Stimulated activated CD8-positive, alpha-beta memory T cell treated with anti-CD3 and anti-CD28 coated beads, Interleukin-4, amount 100 ng/mL, for 1 hour (primary cell): ENCODE data around the gene LGALS7.
"Not testable (repeated sequence)": the region's sequence is repeated elsewhere in the genome, so short reads cannot be mapped to it uniquely, and the experiment has no call there.

ENCODE experiments used
- DNase-seq, 2 donors: peaks; one replicate each; pipeline ENCODE4 v3.0.0-alpha.2; 2020; ENCODE audit warnings: low read depth in 2 of 2, low spot score in 1 of 2

LGALS7 gene

DNA sequence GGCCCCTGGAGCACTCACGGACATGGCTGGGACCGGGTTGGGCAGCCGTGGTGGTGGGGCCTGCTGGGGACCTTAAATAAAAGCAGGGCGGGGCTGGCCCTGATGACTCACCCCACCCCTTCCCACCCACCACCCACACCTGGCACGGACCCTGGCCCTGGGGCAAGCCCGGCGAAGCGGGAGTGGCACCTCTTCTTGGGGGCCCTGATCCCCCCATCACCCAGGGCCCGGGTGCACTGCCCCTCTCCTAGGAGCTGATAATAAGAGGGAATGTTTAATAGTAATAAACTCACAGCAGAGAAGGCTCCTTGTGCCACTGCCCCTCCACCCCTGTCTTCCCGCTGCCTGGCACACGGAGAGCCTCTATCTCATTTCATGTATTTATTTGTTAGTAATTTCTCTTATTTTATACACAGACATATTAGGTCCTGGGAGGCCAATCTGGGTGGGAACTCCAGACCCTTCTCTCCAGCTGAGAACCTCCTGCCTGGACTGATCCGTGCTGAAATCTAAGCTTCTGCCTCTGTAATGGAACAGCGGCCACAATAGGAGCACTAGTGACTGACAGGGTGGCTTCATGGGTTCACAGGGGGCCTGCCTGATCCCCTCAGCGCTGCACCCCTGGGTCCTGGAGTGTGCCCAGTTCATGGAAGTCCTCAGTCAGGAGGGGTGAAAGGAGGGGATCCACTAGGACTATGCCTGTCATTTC, at the start of gene LGALS7:
LGALS7 (minus strand) TSS at position 49 of the 709 bp plus-strand sequence; CDS start at position 24, 25 bp downstream.
- no peak for DNase-seq

DNA sequence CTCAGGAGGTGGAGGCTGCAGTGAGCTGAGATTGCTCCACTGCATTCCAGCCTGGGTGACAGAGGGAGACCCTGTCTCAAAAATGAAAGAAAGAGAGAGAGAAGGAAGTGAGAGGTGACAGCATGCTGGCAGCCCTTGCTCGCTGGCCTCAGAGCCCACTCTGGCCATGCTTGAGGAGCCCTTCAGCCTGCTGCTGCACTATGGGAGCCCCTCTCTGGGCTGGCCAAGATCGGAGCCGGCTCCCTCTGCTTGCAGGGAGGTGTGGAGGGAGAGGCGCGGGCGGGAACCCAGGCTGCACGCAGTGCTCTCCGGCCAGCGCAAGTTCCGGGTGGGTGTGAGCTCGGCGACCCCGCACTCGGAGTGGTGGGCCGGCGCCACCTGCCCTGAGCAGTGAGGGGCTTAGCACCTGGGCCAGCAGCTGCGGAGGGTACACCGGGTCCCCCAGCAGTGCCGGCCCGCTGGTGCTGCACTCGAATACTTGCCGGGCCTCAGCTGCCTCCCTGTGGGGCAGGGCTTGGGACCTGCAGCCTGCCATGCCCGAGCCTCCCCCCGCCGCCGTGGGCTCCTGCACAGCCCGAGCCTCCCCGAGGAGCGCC, 48.0 kb upstream of the LGALS7 start:
- DNase-seq, result not testable (repeated sequence)

DNA sequence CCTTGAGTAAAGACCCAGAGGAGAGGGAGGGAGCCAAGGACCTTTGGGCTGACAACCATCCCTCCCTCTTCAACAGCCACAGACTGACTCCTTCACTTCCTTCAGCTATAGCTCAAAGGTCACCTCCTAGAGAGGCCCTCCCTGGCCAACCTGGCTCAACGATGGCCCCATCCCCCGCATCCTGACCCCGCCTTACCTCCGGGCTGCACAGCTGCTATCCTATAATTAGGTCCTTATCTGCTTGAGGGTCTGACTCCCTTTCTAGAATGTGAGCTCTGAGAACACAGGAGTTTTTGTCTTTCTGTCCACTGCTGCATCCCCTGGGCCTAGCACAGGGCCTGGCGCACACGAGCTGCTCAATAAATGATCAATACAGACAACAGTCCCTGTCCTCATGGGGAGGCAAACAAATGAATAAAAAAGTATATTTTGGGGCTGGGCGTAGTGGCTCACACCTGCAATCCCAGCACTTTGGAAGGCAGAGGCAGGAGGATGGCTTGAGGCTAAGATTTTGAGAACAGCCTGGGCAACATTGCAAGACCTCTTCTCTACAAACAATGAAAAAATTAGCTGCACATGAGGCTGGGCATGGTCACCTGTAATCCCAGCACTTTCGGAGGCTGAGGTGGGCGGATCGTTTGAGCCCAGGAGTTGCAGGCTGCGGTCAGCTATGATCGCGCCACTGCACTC, 46.1 kb upstream of the LGALS7 start:
- no peak for DNase-seq

DNA sequence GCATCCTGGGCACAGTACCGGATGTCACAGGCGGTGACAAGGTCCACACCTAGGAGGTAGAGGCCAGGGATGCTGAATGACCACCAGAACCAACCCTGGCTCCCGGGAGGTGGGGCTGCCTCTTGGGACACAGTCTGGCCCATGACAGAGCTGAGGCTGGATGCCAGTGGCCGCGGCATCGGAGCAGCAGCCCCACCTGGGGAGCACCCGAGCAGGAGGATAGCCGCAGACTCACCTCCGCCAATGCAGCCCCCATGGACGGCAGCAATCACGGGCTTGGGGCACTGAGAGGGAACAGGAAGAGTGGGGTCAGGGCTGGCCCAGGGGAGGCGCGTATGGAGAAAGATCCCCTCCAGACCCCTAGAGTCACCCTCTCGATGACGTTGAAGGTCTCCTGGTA, 43.8 kb upstream of the LGALS7 start:
- no peak for DNase-seq

DNA sequence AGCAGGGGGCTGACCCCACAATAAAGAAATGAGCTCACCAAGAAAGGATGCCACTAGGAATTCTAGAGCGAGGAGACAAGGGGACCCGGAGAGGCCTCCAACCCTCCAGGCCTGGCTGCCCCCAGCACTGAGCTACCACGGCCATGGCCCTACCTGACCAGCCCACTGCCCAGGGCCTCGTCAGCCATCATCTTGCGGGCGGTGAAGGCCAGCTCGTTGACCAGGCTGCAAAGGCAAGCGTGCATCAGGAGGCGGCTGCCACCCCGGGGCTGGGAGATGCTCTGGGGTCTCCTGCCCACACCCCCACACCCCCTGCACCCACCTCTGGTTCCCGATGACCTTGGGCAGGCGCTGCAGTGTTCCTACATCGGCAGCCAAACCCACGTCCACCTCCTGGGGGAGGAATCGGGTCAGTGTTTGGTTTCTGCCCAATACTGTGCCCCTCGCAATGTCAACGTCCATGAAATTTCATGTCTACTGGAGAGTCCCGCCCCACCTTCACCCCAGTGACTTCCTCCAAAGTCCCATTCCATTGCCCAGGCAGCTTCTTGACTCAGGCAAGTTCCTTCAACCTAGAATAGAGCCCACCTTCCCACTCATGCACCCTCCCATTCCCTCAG, 42.9 kb upstream of the LGALS7 start:
- no peak for DNase-seq

DNA sequence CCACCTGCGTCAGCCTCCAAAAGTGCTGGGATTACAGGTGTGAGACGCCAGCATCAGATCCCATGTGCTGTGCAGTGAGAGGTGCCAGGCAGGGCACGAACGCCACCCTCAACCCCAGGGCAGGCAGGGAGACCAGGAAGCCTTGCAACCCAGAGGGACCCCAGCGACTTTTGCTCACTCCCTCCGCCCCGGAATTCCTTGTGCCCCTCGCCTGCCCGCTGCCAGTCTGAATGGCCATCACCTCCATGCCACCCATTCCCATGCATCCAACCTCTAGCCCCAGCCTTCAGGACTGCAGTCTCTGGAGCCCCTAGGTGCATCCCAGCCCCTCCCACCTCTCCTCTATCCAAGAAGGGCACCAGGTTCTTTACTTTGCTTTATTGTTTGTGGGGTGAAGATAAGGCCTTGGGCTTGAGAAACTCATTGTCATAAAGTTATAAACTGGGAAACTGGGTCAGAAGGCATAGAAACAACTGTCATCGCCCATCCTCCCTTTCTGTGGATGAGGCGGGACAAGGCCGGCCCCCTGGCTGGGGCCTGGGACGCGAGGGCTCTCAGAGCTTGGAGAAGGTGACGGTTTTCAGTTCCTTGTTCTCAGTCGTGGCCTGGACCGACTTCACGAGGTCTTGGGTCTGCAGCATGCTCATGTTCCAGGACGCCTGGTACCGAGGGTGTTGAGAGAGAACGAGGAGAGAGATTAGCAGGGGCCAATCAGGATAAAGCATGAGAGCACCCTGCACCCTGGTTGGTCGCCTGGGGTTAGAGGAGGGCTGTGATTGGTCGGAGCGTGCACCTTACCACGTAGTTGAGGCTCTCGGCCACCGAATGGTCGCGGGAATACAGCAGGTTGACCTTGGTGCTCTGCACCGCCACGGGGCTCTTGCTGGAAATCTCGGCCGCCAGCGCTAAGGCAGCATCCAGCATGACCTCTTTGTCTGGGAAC, 42.0 kb upstream of the LGALS7 start:
- DNase-seq, result no peak

DNA sequence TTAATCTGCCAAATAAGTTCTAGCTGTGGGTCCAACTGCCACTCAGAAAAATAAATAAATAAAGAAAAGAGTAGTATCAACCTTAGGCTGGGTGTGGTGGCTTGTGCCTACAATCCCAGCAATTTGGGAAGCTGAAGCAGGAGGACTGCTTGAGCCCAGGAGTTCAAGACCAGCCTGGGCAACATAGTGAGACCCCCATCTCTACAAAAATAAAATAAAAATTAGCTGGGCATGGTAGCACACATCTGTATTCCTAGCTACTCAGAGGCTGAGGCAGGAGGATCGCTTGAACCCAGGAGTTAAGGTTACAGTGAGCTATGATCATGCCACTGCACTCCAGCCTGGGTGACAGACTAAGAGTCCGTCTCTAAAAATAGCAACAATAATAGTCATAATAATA, 40.6 kb upstream of the LGALS7 start:
- DNase-seq, result not testable (repeated sequence)

DNA sequence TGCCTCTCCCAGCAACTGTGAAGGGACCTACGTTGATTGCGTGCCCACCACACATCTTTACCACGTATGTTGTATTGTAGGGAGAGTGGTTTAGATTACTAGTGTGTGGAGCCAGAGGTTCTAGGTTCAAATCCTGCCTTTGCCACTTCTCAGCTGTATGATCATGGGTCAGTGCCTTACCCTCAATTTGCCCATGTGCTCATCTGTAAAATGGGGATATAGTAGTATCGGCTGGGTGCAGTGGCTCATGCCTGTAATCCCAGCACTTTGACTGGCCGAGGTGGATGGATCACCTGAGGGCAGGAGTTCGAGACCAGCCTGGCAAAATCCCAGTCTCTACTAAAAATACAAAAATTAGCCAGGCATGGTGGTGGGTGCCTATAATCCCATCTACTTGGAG, 40.0 kb upstream of the LGALS7 start:
- DNase-seq, result no peak

DNA sequence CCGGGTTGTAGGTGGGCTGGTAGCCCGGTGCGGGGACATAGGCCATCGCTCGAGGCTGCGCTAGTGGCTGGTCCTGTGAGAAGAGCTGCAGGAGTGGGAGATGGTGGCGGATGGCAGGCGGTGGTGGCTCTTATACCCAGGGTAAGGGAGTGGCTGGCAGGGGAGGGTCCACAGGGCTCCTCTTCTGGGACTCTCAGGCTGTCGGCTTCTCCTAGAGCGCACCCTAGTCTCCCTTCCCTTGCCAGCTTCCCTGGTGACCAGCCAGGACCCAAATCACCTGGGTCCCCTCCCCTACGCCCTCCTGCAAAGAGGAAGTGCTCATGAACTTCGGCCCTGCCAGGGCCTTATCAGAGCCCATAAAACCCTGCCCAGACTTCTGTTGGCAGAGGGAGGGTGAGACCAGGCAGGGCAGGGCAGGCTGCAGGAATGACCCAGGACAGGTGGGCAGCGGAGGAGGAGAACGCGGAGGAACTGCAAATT, 39.6 kb upstream of the LGALS7 start, which contains the start of gene LGALS4:
LGALS4 (minus strand) TSS at position 105 of the 480 bp plus-strand sequence; CDS start at position 46, 59 bp downstream.
- DNase-seq, result no peak

DNA sequence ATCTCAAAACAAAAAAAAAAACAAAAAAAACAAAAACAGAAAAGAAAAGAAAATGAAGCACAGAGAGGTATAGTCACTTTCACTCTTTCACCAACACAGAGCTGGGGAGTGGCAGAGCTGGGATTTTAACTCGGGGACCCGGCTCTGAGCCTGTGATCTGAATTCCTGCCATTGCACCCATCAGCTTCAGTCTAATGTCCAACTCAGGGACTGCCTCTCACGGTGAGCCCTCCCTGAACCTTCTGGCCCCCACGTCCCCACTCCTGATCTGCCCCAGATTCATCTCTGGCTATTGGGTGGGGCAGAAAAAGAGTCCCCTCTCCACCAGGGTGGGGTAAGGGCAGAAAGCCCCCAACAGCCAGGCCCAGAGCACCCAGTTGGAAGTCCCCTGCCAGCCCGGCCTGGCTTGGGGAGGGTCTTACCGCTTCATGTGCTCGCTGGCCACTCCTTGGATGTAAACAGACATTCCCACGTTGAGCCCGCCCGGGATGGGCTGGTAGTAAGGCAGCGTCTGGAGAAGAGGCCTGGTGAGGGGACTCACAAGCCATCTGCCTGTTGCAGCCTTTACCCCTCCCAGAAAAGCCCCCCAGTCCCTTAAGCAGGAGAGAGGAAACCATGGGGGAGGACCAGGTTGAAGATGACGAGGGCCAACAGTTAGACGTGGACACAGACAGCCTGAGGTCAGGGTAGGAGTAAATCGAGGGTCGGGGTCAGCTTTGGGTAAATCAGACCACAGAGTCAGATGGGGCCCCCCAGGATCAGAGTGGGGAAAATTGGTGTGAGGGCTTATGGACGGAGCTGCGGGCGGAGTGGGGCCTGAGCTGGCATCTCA, 38.9 kb upstream of the LGALS7 start:
- no peak for DNase-seq

DNA sequence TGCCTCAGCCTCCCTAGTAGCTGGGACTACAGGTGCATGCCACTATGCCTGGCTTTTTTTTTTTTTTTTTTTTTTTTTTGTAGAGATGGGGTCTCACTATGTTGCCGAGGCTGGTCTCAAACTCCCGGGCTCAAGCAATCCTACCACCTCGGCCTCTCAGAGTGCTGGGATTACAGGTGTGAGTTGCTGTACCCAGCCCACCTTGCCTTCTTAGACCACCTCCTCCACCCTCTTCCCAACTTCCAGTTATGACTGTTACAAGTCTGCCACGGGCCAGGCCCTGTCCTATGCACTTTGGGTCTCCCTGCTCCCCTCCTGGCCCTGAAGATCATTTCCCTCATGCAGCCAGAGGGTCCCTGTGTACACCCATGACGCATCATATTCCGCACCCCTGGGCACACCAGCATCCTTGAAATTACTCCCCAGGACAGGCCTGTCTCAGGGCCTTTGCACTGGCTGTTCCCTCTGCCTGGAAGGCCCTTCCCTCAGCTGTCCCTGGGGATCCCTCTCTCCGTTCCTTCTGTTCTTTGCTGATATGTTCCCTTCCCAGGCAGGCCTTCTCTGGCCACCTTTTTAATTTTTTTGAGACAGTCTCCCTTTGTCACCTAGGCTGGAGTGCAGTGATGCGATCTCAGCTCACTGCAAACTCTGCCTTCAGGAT, 36.4 kb upstream of the LGALS7 start:
- no peak for DNase-seq

DNA sequence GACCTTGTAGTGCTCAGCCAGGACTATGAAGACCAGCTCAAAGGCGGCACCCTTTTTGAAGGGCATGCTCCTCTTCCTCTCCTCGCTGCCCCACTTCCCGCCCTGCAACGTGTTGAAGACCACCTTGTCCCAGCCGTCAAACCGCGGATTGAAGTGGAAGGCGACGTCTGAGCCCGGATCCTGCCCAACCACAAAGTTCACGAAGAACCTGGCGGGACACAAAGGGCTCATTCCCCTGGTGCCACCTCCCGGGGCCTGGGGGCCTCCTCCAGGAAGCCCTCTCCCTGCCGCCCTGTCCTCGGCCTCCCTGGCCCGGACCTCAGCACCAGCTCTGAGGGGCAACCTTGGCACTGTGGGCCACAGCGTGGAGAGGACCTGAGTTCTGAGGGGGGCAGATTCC, 35.4 kb upstream of the LGALS7 start:
- DNase-seq, result no peak

DNA sequence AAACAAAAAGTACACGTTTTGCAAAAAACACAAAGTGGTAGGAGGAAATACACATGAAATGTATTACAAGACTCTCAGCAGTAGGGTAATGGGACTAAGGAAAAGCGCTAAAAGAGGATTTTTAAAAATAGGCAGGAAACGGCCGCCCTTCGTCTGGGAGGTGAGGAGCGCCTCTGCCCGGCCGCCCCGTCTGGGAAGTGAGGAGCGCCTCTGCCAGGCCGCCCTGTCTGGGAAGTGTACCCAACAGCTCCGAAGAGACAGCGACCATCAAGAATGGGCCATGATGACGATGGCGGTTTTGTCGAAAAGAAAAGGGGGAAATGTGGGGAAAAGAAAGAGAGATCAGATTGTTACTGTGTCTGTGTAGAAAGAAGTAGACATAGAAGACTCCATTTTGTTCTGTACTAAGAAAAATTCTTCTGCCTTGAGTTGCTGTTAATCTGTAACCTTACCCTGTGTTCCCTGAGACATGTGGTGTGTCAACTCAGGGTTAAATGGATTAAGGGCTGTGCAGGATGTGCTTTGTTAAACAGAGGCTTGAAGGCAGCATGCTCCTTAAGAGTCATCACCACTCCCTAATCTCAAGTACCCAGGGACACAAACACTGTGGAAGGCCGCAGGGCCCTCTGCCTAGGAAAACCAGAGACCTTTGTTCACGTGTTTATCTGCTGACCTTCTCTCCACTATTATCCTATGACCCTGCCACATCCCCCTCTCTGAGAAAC, 34.2 kb upstream of the LGALS7 start:
- not testable (repeated sequence) for DNase-seq

DNA sequence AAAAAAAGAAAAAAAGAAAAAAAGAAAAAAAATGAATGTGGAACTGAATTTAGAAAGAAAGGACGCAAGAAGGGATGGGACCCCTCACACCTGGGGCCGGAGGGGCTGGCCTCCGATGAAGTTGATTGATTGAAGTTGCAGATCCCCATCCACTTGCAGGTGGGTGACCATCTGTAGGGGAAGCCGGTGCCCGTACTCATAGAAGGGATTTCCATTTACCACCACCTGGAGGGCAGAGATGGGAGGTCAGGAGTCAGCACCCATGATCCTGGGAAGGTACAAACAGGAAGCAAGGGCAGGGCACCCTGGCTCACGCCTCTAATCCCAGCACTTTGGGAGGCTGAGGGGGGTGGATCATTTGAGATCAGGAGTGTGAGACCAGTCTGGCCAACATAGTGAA, 33.1 kb upstream of the LGALS7 start:
- DNase-seq, result no peak

DNA sequence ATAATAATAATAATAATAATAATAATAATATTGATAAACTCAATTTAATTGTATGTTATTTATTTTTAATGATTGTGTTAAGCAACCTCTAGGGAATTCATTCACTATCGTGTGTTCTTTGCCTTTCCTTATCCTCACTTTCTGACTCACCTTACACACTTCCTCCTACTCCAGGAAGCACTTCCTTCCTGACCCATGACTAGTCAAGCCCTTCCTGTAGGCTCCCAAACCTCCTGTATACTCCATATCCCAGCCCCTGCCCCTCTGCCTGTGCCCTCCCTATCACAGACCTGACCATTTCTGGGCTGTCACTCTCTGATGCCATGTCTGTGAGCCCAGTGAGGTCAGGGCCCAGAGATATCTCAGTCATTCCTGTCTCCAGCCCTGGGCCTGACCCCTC, 31.9 kb upstream of the LGALS7 start:
- no peak for DNase-seq

DNA sequence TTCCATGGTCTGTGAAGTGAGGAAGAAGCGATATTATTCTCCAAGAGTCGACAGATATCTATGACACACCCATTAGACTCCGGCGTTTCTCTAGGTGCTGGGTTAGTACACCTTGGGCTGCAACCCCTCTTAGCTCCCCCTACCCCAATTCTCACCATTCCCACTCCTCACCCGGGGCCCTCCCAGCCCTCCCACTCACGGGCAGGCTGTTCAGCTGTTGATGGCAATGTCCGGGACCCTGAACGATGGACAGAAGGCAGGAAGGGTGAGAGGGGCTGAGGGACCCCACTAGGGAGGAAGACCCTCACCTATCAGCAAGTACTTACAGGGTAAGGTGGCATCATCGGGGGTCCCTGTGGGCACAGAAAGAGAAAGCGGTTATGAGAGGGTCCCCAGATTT, 30.2 kb upstream of the LGALS7 start:
- no peak for DNase-seq

DNA sequence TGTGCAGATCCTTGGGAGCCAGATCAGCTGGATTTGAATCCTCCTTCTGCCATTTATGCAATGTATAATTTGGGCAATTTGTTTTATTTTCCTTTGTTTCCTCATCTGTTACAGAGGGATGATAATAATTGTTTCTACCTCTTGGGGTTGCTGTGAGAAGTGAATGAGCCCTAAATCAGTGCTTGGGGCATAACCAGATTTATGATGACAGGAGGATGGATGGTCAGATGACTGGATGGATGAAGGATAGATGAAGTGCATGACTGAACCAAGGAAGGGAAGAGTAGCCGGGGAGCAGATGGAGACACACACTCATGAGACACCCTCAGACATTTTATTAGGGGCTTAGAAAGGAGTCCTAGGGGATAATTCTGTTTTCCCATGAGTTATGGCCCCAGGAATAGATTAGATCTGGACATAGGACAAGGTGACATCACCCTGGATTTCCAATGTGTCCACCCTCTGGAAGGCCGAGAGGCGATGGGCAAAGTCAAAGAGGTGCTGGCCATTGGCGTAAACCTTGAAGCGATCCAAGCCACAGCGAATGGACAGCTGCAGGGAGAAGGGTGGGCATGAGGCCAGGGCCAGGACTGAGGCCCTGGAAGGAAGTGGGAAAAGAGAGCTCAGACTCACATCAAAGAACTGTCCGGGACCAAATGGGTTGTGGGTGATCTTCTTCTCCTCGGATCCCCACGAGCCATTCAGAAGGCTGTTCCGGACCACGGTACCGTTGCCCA, 28.2 kb upstream of the LGALS7 start:
- no peak for DNase-seq
